ENCODE measurements around the gene VSTM2L. TPM values are rescaled to one million over a fixed set of nuclear protein-coding genes. Genes with fewer than 3 reads are reported as not detected.

Gene VSTM2L
- polyA plus RNA-seq, 1 donor from 2014 or later, result 22.1 TPM

- H3K9me3 ChIP-seq (ENCODE audit: low read length), result no peaks in the 10 kb centered on the region
- H3K9ac ChIP-seq (ENCODE audit: low read length), result no peak overlapping the region
- no peaks in the 10 kb centered on the region for H3K79me2 ChIP-seq (replicated peaks; ENCODE audit: insufficient read depth, low read length)
- H3K4me3 ChIP-seq (ENCODE audit: low read length), result no peak overlapping the region
- no peaks in the 10 kb centered on the region for H4K20me1 ChIP-seq (ENCODE audit: insufficient read depth)
- no peak overlapping the region for H2AFZ ChIP-seq (ENCODE audit: low read depth, low read length)
- no peak overlapping the region for H3K4me2 ChIP-seq (ENCODE audit: low read length)
- no peaks in the 10 kb centered on the region for H3F3A ChIP-seq (ENCODE audit: insufficient read depth, low read length, poor library complexity, severe bottlenecking)
- no peaks in the 10 kb centered on the region for H3K36me3 ChIP-seq (ENCODE audit: insufficient read depth, low read length)
- TF ChIP-seq REST (IDR thresholded peaks at IDR 0.05; ENCODE audit: borderline replicate concordance) (no peak), EP300 (conservative IDR thresholded peaks at IDR 0.05; ENCODE audit: poor library complexity, severe bottlenecking) (no peak), EZH2 (IDR thresholded peaks at IDR 0.05; ENCODE audit: borderline replicate concordance, insufficient read depth, low read length, poor library complexity, severe bottlenecking) (no peak), RAD21 (conservative IDR thresholded peaks at IDR 0.05) (no peak), CTCF (IDR thresholded peaks at IDR 0.05; ENCODE audit: poor library complexity, severe bottlenecking) (no peak), TAF1 (IDR thresholded peaks at IDR 0.05; ENCODE audit: low read depth) (no peak), POLR2AphosphoS5 (IDR thresholded peaks at IDR 0.05) (no peak), MXI1 (conservative IDR thresholded peaks at IDR 0.05; ENCODE audit: poor library complexity, severe bottlenecking) (no peak), SMC3 (conservative IDR thresholded peaks at IDR 0.05; ENCODE audit: poor library complexity) (no peak)
- no peak overlapping the region for H3K27ac ChIP-seq (ENCODE audit: low read length)
- H3K27me3 ChIP-seq (ENCODE audit: insufficient read depth, low read depth, low read length), result no peaks in the 10 kb centered on the region
- no peaks in the 10 kb centered on the region for H3K9me2 ChIP-seq (ENCODE audit: insufficient read depth, low read length)
These were observed 12.8 kb upstream of the VSTM2L start for GRCh38 chr20:37890108-37890507.

GRCh38 chr20:37890643-37891042 is 12.3 kb upstream of the VSTM2L start:
- Histone ChIP-seq H3K9me2 (ENCODE audit: insufficient read depth, low read length) (no peaks in the 10 kb centered on the region), H3K27me3 (ENCODE audit: insufficient read depth, low read depth, low read length) (no peaks in the 10 kb centered on the region), H3K9me3 (ENCODE audit: low read length) (no peaks in the 10 kb centered on the region), H2AFZ (ENCODE audit: low read depth, low read length) (no peak overlapping the region), H3K27ac (ENCODE audit: low read length) (no peak overlapping the region), H3K36me3 (ENCODE audit: insufficient read depth, low read length) (no peaks in the 10 kb centered on the region), H3K79me2 (replicated peaks; ENCODE audit: insufficient read depth, low read length) (no peaks in the 10 kb centered on the region), H3F3A (ENCODE audit: insufficient read depth, low read length, poor library complexity, severe bottlenecking) (no peaks in the 10 kb centered on the region), H3K4me3 (ENCODE audit: low read length) (no peak overlapping the region), H3K9ac (ENCODE audit: low read length) (no peak overlapping the region), H4K20me1 (ENCODE audit: insufficient read depth) (no peaks in the 10 kb centered on the region), H3K4me2 (ENCODE audit: low read length) (no peak overlapping the region)
- TF ChIP-seq MXI1 (conservative IDR thresholded peaks at IDR 0.05; ENCODE audit: poor library complexity, severe bottlenecking) (no peak), CTCF (IDR thresholded peaks at IDR 0.05; ENCODE audit: poor library complexity, severe bottlenecking) (no peak), SMC3 (conservative IDR thresholded peaks at IDR 0.05; ENCODE audit: poor library complexity) (no peak), POLR2AphosphoS5 (IDR thresholded peaks at IDR 0.05) (no peak), REST (IDR thresholded peaks at IDR 0.05; ENCODE audit: borderline replicate concordance) (no peak), TAF1 (IDR thresholded peaks at IDR 0.05; ENCODE audit: low read depth) (no peak), EP300 (conservative IDR thresholded peaks at IDR 0.05; ENCODE audit: poor library complexity, severe bottlenecking) (no peak), RAD21 (conservative IDR thresholded peaks at IDR 0.05) (no peak), EZH2 (IDR thresholded peaks at IDR 0.05; ENCODE audit: borderline replicate concordance, insufficient read depth, low read length, poor library complexity, severe bottlenecking) (no peak)
